ENCODE measurements around the gene CCDC61.

The CCDC61 gene

GRCh38 chr19:45952341-45952685 lies 43.0 kb upstream of the CCDC61 start:
- no peak for ATAC-seq
- no peak for TF ChIP-seq ARNTL (CRISPR knock-in tag; IDR thresholded peaks at IDR 0.05; ENCODE audit: borderline replicate concordance, low read depth)
- TF ChIP-seq ISL1 (CRISPR knock-in tag; IDR thresholded peaks at IDR 0.05) = no peak
- TF ChIP-seq OSR1 (CRISPR knock-in tag; IDR thresholded peaks at IDR 0.05) = no peak
- no peak for TF ChIP-seq PPARA (CRISPR knock-in tag; IDR thresholded peaks at IDR 0.05; ENCODE audit: borderline replicate concordance)
- TF ChIP-seq TCF4 (CRISPR knock-in tag; IDR thresholded peaks at IDR 0.05; ENCODE audit: borderline replicate concordance) = no peak
- TF ChIP-seq, protein P1, sequence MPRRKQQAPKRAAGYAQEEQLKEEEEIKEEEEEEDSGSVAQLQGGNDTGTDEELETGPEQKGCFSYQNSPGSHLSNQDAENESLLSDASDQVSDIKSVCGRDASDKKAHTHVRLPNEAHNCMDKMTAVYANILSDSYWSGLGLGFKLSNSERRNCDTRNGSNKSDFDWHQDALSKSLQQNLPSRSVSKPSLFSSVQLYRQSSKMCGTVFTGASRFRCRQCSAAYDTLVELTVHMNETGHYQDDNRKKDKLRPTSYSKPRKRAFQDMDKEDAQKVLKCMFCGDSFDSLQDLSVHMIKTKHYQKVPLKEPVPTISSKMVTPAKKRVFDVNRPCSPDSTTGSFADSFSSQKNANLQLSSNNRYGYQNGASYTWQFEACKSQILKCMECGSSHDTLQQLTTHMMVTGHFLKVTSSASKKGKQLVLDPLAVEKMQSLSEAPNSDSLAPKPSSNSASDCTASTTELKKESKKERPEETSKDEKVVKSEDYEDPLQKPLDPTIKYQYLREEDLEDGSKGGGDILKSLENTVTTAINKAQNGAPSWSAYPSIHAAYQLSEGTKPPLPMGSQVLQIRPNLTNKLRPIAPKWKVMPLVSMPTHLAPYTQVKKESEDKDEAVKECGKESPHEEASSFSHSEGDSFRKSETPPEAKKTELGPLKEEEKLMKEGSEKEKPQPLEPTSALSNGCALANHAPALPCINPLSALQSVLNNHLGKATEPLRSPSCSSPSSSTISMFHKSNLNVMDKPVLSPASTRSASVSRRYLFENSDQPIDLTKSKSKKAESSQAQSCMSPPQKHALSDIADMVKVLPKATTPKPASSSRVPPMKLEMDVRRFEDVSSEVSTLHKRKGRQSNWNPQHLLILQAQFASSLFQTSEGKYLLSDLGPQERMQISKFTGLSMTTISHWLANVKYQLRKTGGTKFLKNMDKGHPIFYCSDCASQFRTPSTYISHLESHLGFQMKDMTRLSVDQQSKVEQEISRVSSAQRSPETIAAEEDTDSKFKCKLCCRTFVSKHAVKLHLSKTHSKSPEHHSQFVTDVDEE (CRISPR knock-in tag; IDR thresholded peaks at IDR 0.05) = no peak
- TF ChIP-seq, protein P2, sequence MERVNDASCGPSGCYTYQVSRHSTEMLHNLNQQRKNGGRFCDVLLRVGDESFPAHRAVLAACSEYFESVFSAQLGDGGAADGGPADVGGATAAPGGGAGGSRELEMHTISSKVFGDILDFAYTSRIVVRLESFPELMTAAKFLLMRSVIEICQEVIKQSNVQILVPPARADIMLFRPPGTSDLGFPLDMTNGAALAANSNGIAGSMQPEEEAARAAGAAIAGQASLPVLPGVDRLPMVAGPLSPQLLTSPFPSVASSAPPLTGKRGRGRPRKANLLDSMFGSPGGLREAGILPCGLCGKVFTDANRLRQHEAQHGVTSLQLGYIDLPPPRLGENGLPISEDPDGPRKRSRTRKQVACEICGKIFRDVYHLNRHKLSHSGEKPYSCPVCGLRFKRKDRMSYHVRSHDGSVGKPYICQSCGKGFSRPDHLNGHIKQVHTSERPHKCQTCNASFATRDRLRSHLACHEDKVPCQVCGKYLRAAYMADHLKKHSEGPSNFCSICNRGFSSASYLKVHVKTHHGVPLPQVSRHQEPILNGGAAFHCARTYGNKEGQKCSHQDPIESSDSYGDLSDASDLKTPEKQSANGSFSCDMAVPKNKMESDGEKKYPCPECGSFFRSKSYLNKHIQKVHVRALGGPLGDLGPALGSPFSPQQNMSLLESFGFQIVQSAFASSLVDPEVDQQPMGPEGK (CRISPR knock-in tag; IDR thresholded peaks at IDR 0.05; ENCODE audit: borderline replicate concordance) = no peak
- TF ChIP-seq, protein P3, sequence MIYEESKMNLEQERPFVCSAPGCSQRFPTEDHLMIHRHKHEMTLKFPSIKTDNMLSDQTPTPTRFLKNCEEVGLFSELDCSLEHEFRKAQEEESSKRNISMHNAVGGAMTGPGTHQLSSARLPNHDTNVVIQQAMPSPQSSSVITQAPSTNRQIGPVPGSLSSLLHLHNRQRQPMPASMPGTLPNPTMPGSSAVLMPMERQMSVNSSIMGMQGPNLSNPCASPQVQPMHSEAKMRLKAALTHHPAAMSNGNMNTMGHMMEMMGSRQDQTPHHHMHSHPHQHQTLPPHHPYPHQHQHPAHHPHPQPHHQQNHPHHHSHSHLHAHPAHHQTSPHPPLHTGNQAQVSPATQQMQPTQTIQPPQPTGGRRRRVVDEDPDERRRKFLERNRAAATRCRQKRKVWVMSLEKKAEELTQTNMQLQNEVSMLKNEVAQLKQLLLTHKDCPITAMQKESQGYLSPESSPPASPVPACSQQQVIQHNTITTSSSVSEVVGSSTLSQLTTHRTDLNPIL (CRISPR knock-in tag; IDR thresholded peaks at IDR 0.05; ENCODE audit: low read depth) = no peak
- no peak for TF ChIP-seq BACH2 (CRISPR knock-in tag; IDR thresholded peaks at IDR 0.05; ENCODE audit: borderline replicate concordance)
- no peak for TF ChIP-seq ZNF70 (CRISPR knock-in tag; IDR thresholded peaks at IDR 0.05)
- TF ChIP-seq ZC3H10 (CRISPR knock-in tag; IDR thresholded peaks at IDR 0.05) = no peak
- TF ChIP-seq SNAI2 (CRISPR knock-in tag; IDR thresholded peaks at IDR 0.05) = no peak
- no peak for TF ChIP-seq ESRRG (CRISPR knock-in tag; IDR thresholded peaks at IDR 0.05)
- no peak for TF ChIP-seq GLIS3 (CRISPR knock-in tag; IDR thresholded peaks at IDR 0.05)

GRCh38 chr19:45952686-45953505 lies 42.4 kb upstream of the CCDC61 start:
- TF ChIP-seq, protein P4, sequence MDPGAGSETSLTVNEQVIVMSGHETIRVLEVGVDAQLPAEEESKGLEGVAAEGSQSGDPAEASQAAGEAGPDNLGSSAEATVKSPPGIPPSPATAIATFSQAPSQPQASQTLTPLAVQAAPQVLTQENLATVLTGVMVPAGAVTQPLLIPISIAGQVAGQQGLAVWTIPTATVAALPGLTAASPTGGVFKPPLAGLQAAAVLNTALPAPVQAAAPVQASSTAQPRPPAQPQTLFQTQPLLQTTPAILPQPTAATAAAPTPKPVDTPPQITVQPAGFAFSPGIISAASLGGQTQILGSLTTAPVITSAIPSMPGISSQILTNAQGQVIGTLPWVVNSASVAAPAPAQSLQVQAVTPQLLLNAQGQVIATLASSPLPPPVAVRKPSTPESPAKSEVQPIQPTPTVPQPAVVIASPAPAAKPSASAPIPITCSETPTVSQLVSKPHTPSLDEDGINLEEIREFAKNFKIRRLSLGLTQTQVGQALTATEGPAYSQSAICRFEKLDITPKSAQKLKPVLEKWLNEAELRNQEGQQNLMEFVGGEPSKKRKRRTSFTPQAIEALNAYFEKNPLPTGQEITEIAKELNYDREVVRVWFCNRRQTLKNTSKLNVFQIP (CRISPR knock-in tag; IDR thresholded peaks at IDR 0.05; ENCODE audit: borderline replicate concordance, low read depth) = no peak
- no peak for TF ChIP-seq ISL1 (CRISPR knock-in tag; IDR thresholded peaks at IDR 0.05)
- TF ChIP-seq, protein P1 (CRISPR knock-in tag; IDR thresholded peaks at IDR 0.05) = no peak
- TF ChIP-seq, protein P3 (CRISPR knock-in tag; IDR thresholded peaks at IDR 0.05; ENCODE audit: low read depth) = no peak
- TF ChIP-seq PPARA (CRISPR knock-in tag; IDR thresholded peaks at IDR 0.05; ENCODE audit: borderline replicate concordance) = no peak
- no peak for TF ChIP-seq TOX (CRISPR knock-in tag; IDR thresholded peaks at IDR 0.05; ENCODE audit: borderline replicate concordance)
- TF ChIP-seq ZFP30 (CRISPR knock-in tag; IDR thresholded peaks at IDR 0.05) = no peak
- no peak for TF ChIP-seq ZC3H10 (CRISPR knock-in tag; IDR thresholded peaks at IDR 0.05)
- no peak for TF ChIP-seq ESRRG (CRISPR knock-in tag; IDR thresholded peaks at IDR 0.05)
- TF ChIP-seq ARNTL (CRISPR knock-in tag; IDR thresholded peaks at IDR 0.05; ENCODE audit: borderline replicate concordance, low read depth) = no peak
- no peak for TF ChIP-seq OSR1 (CRISPR knock-in tag; IDR thresholded peaks at IDR 0.05)
- TF ChIP-seq TCF4 (CRISPR knock-in tag; IDR thresholded peaks at IDR 0.05; ENCODE audit: borderline replicate concordance) = no peak
- TF ChIP-seq BACH2 (CRISPR knock-in tag; IDR thresholded peaks at IDR 0.05; ENCODE audit: borderline replicate concordance) = no peak
- TF ChIP-seq, protein P2 (CRISPR knock-in tag; IDR thresholded peaks at IDR 0.05; ENCODE audit: borderline replicate concordance) = no peak
- no peak for TF ChIP-seq GLIS3 (CRISPR knock-in tag; IDR thresholded peaks at IDR 0.05)
- no peak for TF ChIP-seq ZNF70 (CRISPR knock-in tag; IDR thresholded peaks at IDR 0.05)
- no peak for TF ChIP-seq ZNF565 (CRISPR knock-in tag; conservative IDR thresholded peaks at IDR 0.05; ENCODE audit: low read depth)
- no peak for ATAC-seq
